IMR-90 (cell line): ENCODE data around the gene PDHB. TPM values are rescaled to one million over a fixed set of nuclear protein-coding genes. Genes with fewer than 3 reads are reported as not detected.

Experiments
- ATAC-seq: fragments of 200-7000 bp; cut with Tn5 transposase; 2 replicates; pipeline ENCODE4 v1.9.1; 2020; ENCODE audit warnings: low read depth, mild to moderate bottlenecking, moderate library complexity
- BruUV-seq: library from RNA; stranded (reverse); fragments of 400-500 nt; replicated peaks from 2 replicates; lab custom pipeline; 2021; lab: Mats Ljungman, UMichigan
- CTCF ChIA-PET: fragments of 300-600 bp; formaldehyde crosslinking; extraction: SDS; loops from one replicate; lab custom pipeline; 2021; ENCODE audit warnings: antibody characterized with exemption; lab: Yijun Ruan, JAX
- POLR2A ChIA-PET: fragments of 300-600 bp; sonication (Branson Sonifier 250); formaldehyde crosslinking; loops from one replicate; lab custom pipeline; 2022; ENCODE audit warnings: antibody characterized with exemption; ENCODE audit not compliant: unreplicated experiment; lab: Charles Lee
- DNase-seq: peaks from one replicate; pipeline ENCODE4 v3.0.0; 2013
- H2AFZ ChIP-seq: replicated peaks from 2 replicates; pipeline ENCODE3; 2013; ENCODE audit warnings: low read length, mild to moderate bottlenecking; ENCODE audit not compliant: poor library complexity
- H2AK5ac ChIP-seq: 2 replicates; pipeline ENCODE4 v1.6.1; 2013; ENCODE audit warnings: low read depth, low read length, inconsistent platforms
- H2AK9ac ChIP-seq: replicated peaks from 2 replicates; pipeline ENCODE3; 2013; ENCODE audit warnings: mild to moderate bottlenecking, low read depth, low read length, moderate library complexity; ENCODE audit not compliant: poor library complexity
- H2BK120ac ChIP-seq: 2 replicates; pipeline ENCODE4 v1.6.1; 2013; ENCODE audit warnings: low read depth, low read length, inconsistent platforms
- H2BK15ac ChIP-seq: 3 replicates; pipeline ENCODE4 v1.6.1; 2013; ENCODE audit warnings: low read depth, low read length, inconsistent platforms
- H2BK20ac ChIP-seq: 2 replicates; pipeline ENCODE4 v1.6.1; 2013; ENCODE audit warnings: low read depth, mild to moderate bottlenecking, inconsistent platforms, low read length, moderate library complexity
- H2BK5ac ChIP-seq: 2 replicates; pipeline ENCODE4 v1.6.1; 2013; ENCODE audit warnings: mild to moderate bottlenecking, low read depth, low read length, inconsistent platforms; ENCODE audit not compliant: poor library complexity, severe bottlenecking
- H3K14ac ChIP-seq: replicated peaks from 2 replicates; pipeline ENCODE4 v1.6.1; 2013; ENCODE audit warnings: low read depth, low read length, inconsistent platforms
- H3K18ac ChIP-seq: 2 replicates; pipeline ENCODE4 v1.6.1; 2013; ENCODE audit warnings: low read depth, low read length, control low read depth
- H3K23ac ChIP-seq: 2 replicates; pipeline ENCODE4 v1.6.1; 2013; ENCODE audit warnings: low read depth, low read length, inconsistent platforms
- H3K27ac ChIP-seq: 2 replicates; pipeline ENCODE4 v1.5.1; 2013; ENCODE audit warnings: mild to moderate bottlenecking, control low read depth, low read length; ENCODE audit not compliant: insufficient read depth
- H3K27me3 ChIP-seq: 2 replicates; pipeline ENCODE4 v1.6.1; 2013; ENCODE audit warnings: low read length; ENCODE audit not compliant: control insufficient read depth, insufficient read depth
- H3K36me3 ChIP-seq: 2 replicates; pipeline ENCODE4 v1.6.1; 2013; ENCODE audit warnings: low read length, mixed read lengths; ENCODE audit not compliant: control insufficient read depth, insufficient read depth
- H3K4ac ChIP-seq: 2 replicates; pipeline ENCODE4 v1.6.1; 2013; ENCODE audit warnings: low read depth, low read length, inconsistent platforms
- H3K4me1 ChIP-seq: 2 replicates; pipeline ENCODE4 v1.6.1; 2013; ENCODE audit warnings: low read length, mixed read lengths; ENCODE audit not compliant: control insufficient read depth, insufficient read depth
- H3K4me2 ChIP-seq: 2 replicates; pipeline ENCODE4 v1.6.1; 2013; ENCODE audit warnings: low read depth, mild to moderate bottlenecking, control low read depth, low read length, moderate library complexity
- H3K4me3 ChIP-seq: 2 replicates; pipeline ENCODE4 v1.5.1; 2013; ENCODE audit warnings: low read depth, mild to moderate bottlenecking, control low read depth, low read length, moderate library complexity; ENCODE audit not compliant: insufficient read depth
- H3K56ac ChIP-seq: 2 replicates; pipeline ENCODE4 v1.6.1; 2013; ENCODE audit warnings: low read length, inconsistent platforms; ENCODE audit not compliant: insufficient read depth; ENCODE audit errors: extremely low read depth
- H3K79me1 ChIP-seq, 2 experiments: 2 replicates each; pipeline ENCODE4 v1.6.1; 2013; ENCODE audit warnings: low read length in 2 of 2, inconsistent platforms in 1 of 2, low read depth in 1 of 2
- H3K9ac ChIP-seq: 2 replicates; pipeline ENCODE4 v1.6.1; 2013; ENCODE audit warnings: low read depth, low read length, control low read depth
- H3K9me1 ChIP-seq: 2 replicates; pipeline ENCODE4 v1.6.1; 2013; ENCODE audit warnings: low read length, inconsistent platforms; ENCODE audit not compliant: insufficient read depth
- H3K9me3 ChIP-seq: 2 replicates; pipeline ENCODE4 v1.6.1; 2013; ENCODE audit warnings: low read length; ENCODE audit not compliant: control insufficient read depth, insufficient read depth
- H4K20me1 ChIP-seq: 2 replicates; pipeline ENCODE4 v1.6.1; 2013; ENCODE audit warnings: low read length, inconsistent platforms; ENCODE audit not compliant: insufficient read depth
- H4K5ac ChIP-seq: 2 replicates; pipeline ENCODE4 v1.6.1; 2013; ENCODE audit warnings: mild to moderate bottlenecking, low read depth, low read length, control low read depth
- H4K8ac ChIP-seq, 2 experiments: 2 replicates each; pipeline ENCODE4 v1.6.1; 2013; ENCODE audit warnings: low read depth in 2 of 2, low read length in 2 of 2, control low read depth in 1 of 2, inconsistent platforms in 1 of 2
- H4K91ac ChIP-seq: 2 replicates; pipeline ENCODE4 v1.6.1; 2013; ENCODE audit warnings: low read depth, low read length, inconsistent platforms; ENCODE audit not compliant: insufficient read depth
- BHLHE40 ChIP-seq: fragments of 150-350 bp; IDR thresholded peaks from 2 replicates; pipeline ENCODE4 v1.6.1; 2016; ENCODE audit warnings: mild to moderate bottlenecking, low read depth, low read length
- CEBPB ChIP-seq: IDR thresholded peaks from 2 replicates; pipeline ENCODE4 v1.6.1; 2012; ENCODE audit warnings: low read depth, low read length, improper control_type of control experiment
- CHD1 ChIP-seq: IDR thresholded peaks from 2 replicates; pipeline ENCODE4 v1.6.1; 2012; ENCODE audit warnings: low read depth, low read length, improper control_type of control experiment
- ELK1 ChIP-seq: fragments of 150-350 bp; IDR thresholded peaks from 2 replicates; pipeline ENCODE4 v1.6.1; 2016; ENCODE audit warnings: low read depth, mild to moderate bottlenecking, low read length, moderate library complexity, borderline replicate concordance
- FOS ChIP-seq: fragments of 150-350 bp; IDR thresholded peaks from 2 replicates; pipeline ENCODE4 v1.6.1; 2016; ENCODE audit warnings: low read depth, low read length
- MAFK ChIP-seq: IDR thresholded peaks from 2 replicates; pipeline ENCODE4 v1.6.1; 2012; ENCODE audit warnings: low read depth, low read length, improper control_type of control experiment
- MAZ ChIP-seq: IDR thresholded peaks from 2 replicates; pipeline ENCODE4 v1.6.1; 2012; ENCODE audit warnings: low read depth, mild to moderate bottlenecking, low read length, improper control_type of control experiment, moderate library complexity, borderline replicate concordance
- MXI1 ChIP-seq: IDR thresholded peaks from 2 replicates; pipeline ENCODE4 v1.6.1; 2012; ENCODE audit warnings: low read depth, mild to moderate bottlenecking, low read length, moderate library complexity, borderline replicate concordance
- NFE2L2 ChIP-seq: fragments of 150-350 bp; IDR thresholded peaks from 2 replicates; pipeline ENCODE4 v1.6.1; 2016; ENCODE audit warnings: low read depth, mild to moderate bottlenecking, low read length
- POLR2A ChIP-seq: IDR thresholded peaks from 2 replicates; pipeline ENCODE4 v1.6.1; 2012; ENCODE audit warnings: mild to moderate bottlenecking, low read depth, low read length
- RAD21 ChIP-seq: IDR thresholded peaks from 2 replicates; pipeline ENCODE4 v1.6.1; 2012; ENCODE audit warnings: low read length, improper control_type of control experiment
- RCOR1 ChIP-seq: IDR thresholded peaks from 2 replicates; pipeline ENCODE4 v1.6.1; 2012; ENCODE audit warnings: mild to moderate bottlenecking, low read length, improper control_type of control experiment; ENCODE audit not compliant: insufficient replicate concordance
- RFX5 ChIP-seq: IDR thresholded peaks from 2 replicates; pipeline ENCODE4 v1.8.0; 2012; ENCODE audit warnings: low read depth, mild to moderate bottlenecking, low read length, moderate library complexity
- SMC3 ChIP-seq: fragments of 150-350 bp; IDR thresholded peaks from 2 replicates; pipeline ENCODE4 v1.6.1; 2016; ENCODE audit warnings: low read depth, mild to moderate bottlenecking, antibody characterized with exemption, low read length, moderate library complexity
- USF2 ChIP-seq: fragments of 150-350 bp; IDR thresholded peaks from 2 replicates; pipeline ENCODE4 v1.6.1; 2017; ENCODE audit warnings: mild to moderate bottlenecking, antibody characterized with exemption, low read length, low read depth
- WGBS, 2 experiments: methylation state at CpG; one replicate each; pipeline versions ENCODE4 v1.1.5 to v1.1.7; 2013; ENCODE audit warnings: missing lambda C conversion rate in 2 of 2; ENCODE audit not compliant: insufficient read length in 1 of 2; ENCODE audit errors: extremely low coverage in 2 of 2; 5-methylcytosine and 5-hydroxymethylcytosine counted together
- dilution Hi-C: fragments of 300-500 bp; cut with HindIII; formaldehyde crosslinking; loops from one replicate; pipeline ENCODE4 v1.14.3; 2018; ENCODE audit warnings: low sequenced_read_pairs; ENCODE audit not compliant: unreplicated experiment
- in situ Hi-C: fragments of 300-500 bp; cut with MboI; formaldehyde crosslinking; loops from 3 replicates; pipeline ENCODE4 v1.14.3; 2019; ENCODE audit warnings: low sequenced_read_pairs, inconsistent platforms, mixed read lengths
- intact Hi-C: fragments of 100-400 bp; cut with micrococcal nuclease; formaldehyde crosslinking; loops from 2 replicates; pipeline ENCODE4 v1.10.0; 2022
- polyA plus RNA-seq, 3 experiments: library from polyadenylated mRNA; depleted of rRNA; stranded (reverse); fragments of >200 nt; gene quantifications; 2 replicates each; pipeline ENCODE4 v1.2.3, GENCODE V29; 2012; ENCODE audit warnings: low replicate concordance in 1 of 3
- total RNA-seq: library from RNA; depleted of rRNA; stranded (reverse); fragments of >200 nt; gene quantifications from 2 replicates; pipeline ENCODE4 v1.2.3, GENCODE V29; 2012
- TF ChIP-seq, protein P1 (sequence below): conservative IDR thresholded peaks from 2 replicates; pipeline ENCODE4 v1.5.1; 2012; ENCODE audit warnings: mild to moderate bottlenecking, low read depth, low read length, improper control_type of control experiment

PDHB gene
- total and polyA plus RNA-seq, 2 of the 4 experiments (the other 2 are of a cell fraction) = 69.2 to 73.5 TPM

DNA sequence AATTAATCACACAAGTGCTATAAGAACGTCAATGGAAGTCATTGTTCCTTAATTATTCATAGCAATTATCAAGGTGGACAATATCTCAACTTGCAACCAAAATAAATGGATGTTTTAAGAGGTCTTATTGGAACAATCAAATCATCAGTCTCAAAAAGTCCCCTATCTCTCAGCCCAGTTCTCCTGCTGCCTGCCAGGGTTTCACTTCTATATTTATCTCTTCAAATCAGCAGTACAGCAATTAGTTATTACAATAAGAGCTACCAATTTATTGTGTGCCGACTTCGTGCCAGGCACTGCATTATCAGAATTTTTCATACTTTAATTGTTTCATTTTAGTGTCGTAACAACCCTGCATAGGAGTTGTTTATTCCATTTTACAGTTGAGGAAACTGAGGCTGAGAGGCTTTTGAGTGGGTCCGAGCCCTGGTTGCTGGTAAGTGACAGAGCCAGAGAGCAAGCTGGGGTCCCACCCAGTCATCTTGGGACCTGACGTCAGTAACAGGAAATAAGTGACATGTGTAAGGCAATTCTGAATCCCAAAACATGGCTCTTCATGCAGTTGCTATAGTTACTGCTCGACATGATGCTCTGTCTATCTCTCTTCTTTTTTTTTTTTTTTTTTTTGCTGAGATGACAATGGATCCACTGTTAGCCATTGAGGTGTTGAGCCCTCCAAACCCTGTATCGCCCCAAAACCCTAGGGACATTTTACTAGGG lies 49.4 kb upstream of the PDHB start:
- ATAC-seq (no peak), DNase-seq (no peak)
- no peak overlapping the region for H2BK120ac ChIP-seq
- dilution Hi-C loops (no loop called here), intact Hi-C loops (no loop called here), in situ Hi-C loops (no loop called here)
- H3K79me1 ChIP-seq = no peaks in the 10 kb centered on the region
- H4K5ac ChIP-seq = no peak overlapping the region
- no peak overlapping the region for H2BK15ac ChIP-seq
- H3K9ac ChIP-seq = no peak overlapping the region
- no peak overlapping the region for H3K27ac ChIP-seq
- peaks cover 3% of the 10 kb centered on the region; the same call in 1 of the 2 replicates for H3K27me3 ChIP-seq
- H2AK5ac ChIP-seq = no peak overlapping the region
- peaks cover 8% of the 10 kb centered on the region for H3K9me3 ChIP-seq
- no peaks in the 10 kb centered on the region for H4K20me1 ChIP-seq
- ChIA-PET CTCF (interaction anchor here (0.7 to 1.1 kb wide), 2 partner anchors 9 to 416 kb away, joined by 3 to 4 read pairs; no protein-coding TSS in a partner anchor), POLR2A (no interaction called here)
- H4K8ac ChIP-seq = no peak overlapping the region
- no TSS peak for BruUV-seq
- no peak overlapping the region for H2BK20ac ChIP-seq
- no peak overlapping the region for H3K23ac ChIP-seq
- peaks cover 8% of the 10 kb centered on the region for H3K4me1 ChIP-seq
- H3K18ac ChIP-seq = no peak overlapping the region
- no peak overlapping the region for H3K4ac ChIP-seq
- peaks cover 15% of the 10 kb centered on the region for H3K9me1 ChIP-seq
- H3K36me3 ChIP-seq = no peaks in the 10 kb centered on the region
- no peak overlapping the region for H3K14ac ChIP-seq
- no peak overlapping the region for H4K91ac ChIP-seq
- WGBS, 2 experiments = 60% methylated on average over 1 of the region's 8 CpGs; no CpG with 5 or more reads in 1 of the 2 experiments
- TF ChIP-seq RAD21 (no peak), NFE2L2 (no peak), CHD1 (no peak), RFX5 (no peak), SMC3 (no peak), ELK1 (no peak), BHLHE40 (no peak), RCOR1 (no peak), POLR2A (no peak), FOS (no peak), CEBPB (no peak), USF2 (no peak), MAZ (no peak), MXI1 (no peak), MAFK (no peak)
- TF ChIP-seq, protein P1, sequence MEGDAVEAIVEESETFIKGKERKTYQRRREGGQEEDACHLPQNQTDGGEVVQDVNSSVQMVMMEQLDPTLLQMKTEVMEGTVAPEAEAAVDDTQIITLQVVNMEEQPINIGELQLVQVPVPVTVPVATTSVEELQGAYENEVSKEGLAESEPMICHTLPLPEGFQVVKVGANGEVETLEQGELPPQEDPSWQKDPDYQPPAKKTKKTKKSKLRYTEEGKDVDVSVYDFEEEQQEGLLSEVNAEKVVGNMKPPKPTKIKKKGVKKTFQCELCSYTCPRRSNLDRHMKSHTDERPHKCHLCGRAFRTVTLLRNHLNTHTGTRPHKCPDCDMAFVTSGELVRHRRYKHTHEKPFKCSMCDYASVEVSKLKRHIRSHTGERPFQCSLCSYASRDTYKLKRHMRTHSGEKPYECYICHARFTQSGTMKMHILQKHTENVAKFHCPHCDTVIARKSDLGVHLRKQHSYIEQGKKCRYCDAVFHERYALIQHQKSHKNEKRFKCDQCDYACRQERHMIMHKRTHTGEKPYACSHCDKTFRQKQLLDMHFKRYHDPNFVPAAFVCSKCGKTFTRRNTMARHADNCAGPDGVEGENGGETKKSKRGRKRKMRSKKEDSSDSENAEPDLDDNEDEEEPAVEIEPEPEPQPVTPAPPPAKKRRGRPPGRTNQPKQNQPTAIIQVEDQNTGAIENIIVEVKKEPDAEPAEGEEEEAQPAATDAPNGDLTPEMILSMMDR = no peak
- no peak overlapping the region for H3K56ac ChIP-seq
- no peak overlapping the region for H2BK5ac ChIP-seq
- H3K4me3 ChIP-seq = no peak overlapping the region
- no peak overlapping the region for H2AFZ ChIP-seq
- no peak overlapping the region for H2AK9ac ChIP-seq
- H3K4me2 ChIP-seq = no peak overlapping the region
